SK-N-SH (cell line): ENCODE measurements around the gene INO80. TPM values are rescaled to one million over a fixed set of nuclear protein-coding genes. Genes with fewer than 3 reads are reported as not detected.

ENCODE experiments used
- CTCF ChIA-PET: fragments of 300-600, 350-600 bp; formaldehyde crosslinking; extraction: SDS; loops from one replicate; lab custom pipeline; 2021; lab: Yijun Ruan, JAX
- POLR2A ChIA-PET: fragments of 350-600 bp; sonication (Branson Sonifier 250); formaldehyde crosslinking; extraction: SDS; loops from one replicate; lab custom pipeline; 2020; ENCODE audit warnings: antibody characterized with exemption, inconsistent platforms; lab: Yijun Ruan, JAX
- DNase-seq: peaks from one replicate; pipeline ENCODE4 v3.0.0; 2012
- H2AFZ ChIP-seq: fragments of 200-600 bp; sonication (generic); 2 replicates; pipeline ENCODE4 v1.8.1; 2016; ENCODE audit warnings: antibody characterized with exemption, mild to moderate bottlenecking, low read depth
- H3F3A ChIP-seq: fragments of 200-600 bp; sonication (generic); replicated peaks from 2 replicates; pipeline ENCODE3; 2016; ENCODE audit warnings: antibody characterized with exemption, mild to moderate bottlenecking; ENCODE audit not compliant: insufficient read depth
- H3K27ac ChIP-seq, 2 experiments: fragments of 200-500 bp in 1 of 2; fragments of 200-600 bp in 1 of 2; sonication (Bioruptor generic) in 1 of 2; sonication (generic), shearing (Covaris generic) in 1 of 2; 2 replicates each; pipeline versions ENCODE4 v1.5.1 to v1.6.1; 2014 to 2016; ENCODE audit warnings: low read depth in 2 of 2, inconsistent platforms in 1 of 2, low read length in 1 of 2, mild to moderate bottlenecking in 1 of 2, mixed read lengths in 1 of 2
- H3K27me3 ChIP-seq: fragments of 200-600 bp; sonication (generic), shearing (Covaris generic); 2 replicates; pipeline ENCODE4 v1.6.1; 2016; ENCODE audit warnings: mixed run types; ENCODE audit not compliant: insufficient read depth
- H3K36me3 ChIP-seq, 2 experiments: fragments of 200-500 bp in 1 of 2; fragments of 200-600 bp in 1 of 2; sonication (Bioruptor generic) in 1 of 2; sonication (generic) in 1 of 2; replicated peaks in 1 of 2; 2 replicates each; pipeline versions ENCODE3 to v1.5.1; 2014 to 2016; ENCODE audit warnings: low read length in 1 of 2, mild to moderate bottlenecking in 1 of 2; ENCODE audit not compliant: insufficient read depth in 2 of 2, control insufficient read depth in 1 of 2
- H3K4me1 ChIP-seq, 2 experiments: fragments of 200-500 bp in 1 of 2; fragments of 200-600 bp in 1 of 2; sonication (Bioruptor generic) in 1 of 2; sonication (generic), shearing (Covaris generic) in 1 of 2; 2 replicates each; pipeline versions ENCODE4 v1.5.1 to v1.6.1; 2014 to 2016; ENCODE audit warnings: low read depth in 1 of 2, low read length in 1 of 2, mixed run types in 1 of 2; ENCODE audit not compliant: insufficient read depth in 2 of 2, control insufficient read depth in 1 of 2
- H3K4me2 ChIP-seq: fragments of 200-600 bp; sonication (generic), shearing (Covaris generic); 2 replicates; pipeline ENCODE4 v1.6.1; 2017; ENCODE audit warnings: mixed run types
- H3K4me3 ChIP-seq, 2 experiments: fragments of 200-500 bp in 1 of 2; fragments of 200-600 bp in 1 of 2; sonication (Bioruptor generic) in 1 of 2; sonication (generic), shearing (Covaris generic) in 1 of 2; 2 replicates each; pipeline versions ENCODE4 v1.5.1 to v1.8.1; 2014 to 2016; ENCODE audit warnings: low read depth in 2 of 2, inconsistent platforms in 1 of 2, low read length in 1 of 2, mild to moderate bottlenecking in 1 of 2, mixed read lengths in 1 of 2, moderate library complexity in 1 of 2
- H3K79me2 ChIP-seq: fragments of 200-600 bp; sonication (generic); 2 replicates; pipeline ENCODE4 v1.8.1; 2017; ENCODE audit warnings: mild to moderate bottlenecking; ENCODE audit not compliant: insufficient read depth
- H3K9ac ChIP-seq: fragments of 200-600 bp; sonication (generic); 2 replicates; pipeline ENCODE4 v1.6.1; 2017; ENCODE audit warnings: mixed run types
- H3K9me2 ChIP-seq: fragments of 200-600 bp; sonication (generic); 2 replicates; pipeline ENCODE4 v1.6.1; 2017; ENCODE audit warnings: mixed run types
- H3K9me3 ChIP-seq: fragments of 200-600 bp; sonication (generic); 2 replicates; pipeline ENCODE4 v1.6.1; 2017; ENCODE audit warnings: mixed run types, mild to moderate bottlenecking, moderate library complexity
- H4K20me1 ChIP-seq: fragments of 200-600 bp; sonication (generic); 2 replicates; pipeline ENCODE4 v1.6.1; 2017; ENCODE audit warnings: mild to moderate bottlenecking, mixed run types; ENCODE audit not compliant: insufficient read depth
- CHD2 ChIP-seq: fragments of 150-350 bp; IDR thresholded peaks from 2 replicates; pipeline ENCODE4 v1.6.1; 2018; ENCODE audit warnings: low read length; ENCODE audit not compliant: partially characterized antibody
- ELF1 ChIP-seq: IDR thresholded peaks from 2 replicates; pipeline ENCODE4 v1.4.0; 2012
- EP300 ChIP-seq, 2 experiments: IDR thresholded peaks; 2 replicates each; pipeline versions ENCODE4 v1.4.0 to v1.6.1; 2012; ENCODE audit warnings: borderline replicate concordance in 1 of 2, low read depth in 1 of 2, low read length in 1 of 2
- EZH2phosphoT487 ChIP-seq: fragments of 200-600 bp; sonication (generic); IDR thresholded peaks from 2 replicates; pipeline ENCODE4 v1.6.1; 2017; ENCODE audit warnings: low read depth, mixed run types, mild to moderate bottlenecking, antibody characterized with exemption, moderate library complexity, borderline replicate concordance
- FOSL2 ChIP-seq: IDR thresholded peaks from 2 replicates; pipeline ENCODE4 v1.4.0; 2012; ENCODE audit warnings: low read depth, mild to moderate bottlenecking, moderate library complexity, borderline replicate concordance
- FOXJ3 ChIP-seq: sonication (generic); formaldehyde crosslinking; IDR thresholded peaks from 2 replicates; pipeline ENCODE4 v1.5.1; 2020; ENCODE audit warnings: mild to moderate bottlenecking, missing genetic modification reagents
- FOXM1 ChIP-seq: IDR thresholded peaks from 2 replicates; pipeline ENCODE4 v1.4.0; 2012; ENCODE audit warnings: low read depth, mild to moderate bottlenecking
- GABPA ChIP-seq: IDR thresholded peaks from 2 replicates; pipeline ENCODE4 v1.4.0; 2012; ENCODE audit warnings: low read depth, mild to moderate bottlenecking
- GATA2 ChIP-seq: sonication (generic); formaldehyde crosslinking; IDR thresholded peaks from 2 replicates; pipeline ENCODE4 v1.5.0; 2020; ENCODE audit warnings: mild to moderate bottlenecking, missing genetic modification reagents
- MEF2A ChIP-seq: IDR thresholded peaks from 2 replicates; pipeline ENCODE4 v1.4.0; 2012; ENCODE audit warnings: low read depth, borderline replicate concordance
- MXI1 ChIP-seq: IDR thresholded peaks from 2 replicates; pipeline ENCODE4 v1.6.1; 2012; ENCODE audit warnings: mild to moderate bottlenecking, low read depth, low read length, improper control_type of control experiment
- NFIC ChIP-seq: IDR thresholded peaks from 2 replicates; pipeline ENCODE4 v1.4.0; 2012; ENCODE audit warnings: borderline replicate concordance
- PBX3 ChIP-seq: IDR thresholded peaks from 2 replicates; pipeline ENCODE4; 2012
- POLR2AphosphoS5 ChIP-seq: IDR thresholded peaks from 2 replicates; pipeline ENCODE4 v1.6.1; 2012; ENCODE audit warnings: low read depth, low read length
- RCOR1 ChIP-seq: fragments of 150-350 bp; IDR thresholded peaks from 2 replicates; pipeline ENCODE4 v1.6.1; 2017; ENCODE audit warnings: antibody characterized with exemption, low read length
- REST ChIP-seq: IDR thresholded peaks from 2 replicates; pipeline ENCODE4 v1.6.1; 2012; ENCODE audit warnings: mild to moderate bottlenecking, low read depth, low read length, moderate library complexity
- RXRA ChIP-seq: IDR thresholded peaks from 2 replicates; pipeline ENCODE4 v1.4.0; 2012; ENCODE audit warnings: low read depth, mild to moderate bottlenecking, borderline replicate concordance
- SMC3 ChIP-seq: IDR thresholded peaks from 2 replicates; pipeline ENCODE4 v1.6.1; 2012; ENCODE audit warnings: low read depth, low read length, improper control_type of control experiment
- TAF1 ChIP-seq: IDR thresholded peaks from 2 replicates; pipeline ENCODE4 v1.6.1; 2012; ENCODE audit warnings: low read depth, mild to moderate bottlenecking, low read length, moderate library complexity, borderline replicate concordance
- USF1 ChIP-seq: IDR thresholded peaks from 2 replicates; pipeline ENCODE4 v1.4.0; 2012; ENCODE audit warnings: low read depth, borderline replicate concordance
- WGBS: methylation state at CpG from one replicate; pipeline ENCODE4 v1.1.6; 2017; ENCODE audit warnings: low lambda C conversion rate; 5-methylcytosine and 5-hydroxymethylcytosine counted together
- polyA plus RNA-seq, 3 experiments: library from polyadenylated mRNA; depleted of rRNA; stranded (reverse); fragments of >200 nt; gene quantifications; 2 replicates each; pipeline ENCODE4 v1.2.3, GENCODE V29; 2012
- TF ChIP-seq, protein P1 (sequence below): IDR thresholded peaks from 2 replicates; pipeline ENCODE4 v1.4.0; 2012; ENCODE audit warnings: low read depth

The INO80 gene
- polyA plus RNA-seq, 1 of the 3 experiments (the other 2 are of a cell fraction): 4.6 TPM

DNA sequence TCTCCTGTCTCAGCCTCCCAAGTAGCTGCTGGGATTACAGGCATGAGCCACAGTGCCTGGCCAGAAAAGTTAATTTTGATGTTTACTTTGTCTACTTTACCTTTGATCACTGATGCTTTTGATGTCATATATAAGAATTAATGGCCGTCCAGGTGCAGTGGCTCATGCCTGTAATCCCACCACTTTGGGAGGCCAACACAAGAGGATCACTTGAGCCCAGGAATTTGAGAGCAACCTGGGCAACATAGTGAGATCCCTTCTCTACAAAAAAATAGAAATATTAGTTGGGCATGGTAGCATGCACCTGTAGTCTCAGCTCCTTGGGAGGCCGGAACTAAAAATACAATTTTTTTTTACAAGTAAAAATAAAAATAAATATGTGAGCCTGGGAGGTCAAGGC, 6.8 kb upstream of the INO80 start (continued):
- TF ChIP-seq USF1: no peak
- no peak for TF ChIP-seq EZH2phosphoT487
- TF ChIP-seq, protein P1, sequence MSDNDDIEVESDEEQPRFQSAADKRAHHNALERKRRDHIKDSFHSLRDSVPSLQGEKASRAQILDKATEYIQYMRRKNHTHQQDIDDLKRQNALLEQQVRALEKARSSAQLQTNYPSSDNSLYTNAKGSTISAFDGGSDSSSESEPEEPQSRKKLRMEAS: no peak
- no peak for TF ChIP-seq ELF1
- no peak for TF ChIP-seq FOSL2
- no peak for TF ChIP-seq NFIC
- TF ChIP-seq RCOR1: no peak
- no peak for TF ChIP-seq MXI1
- TF ChIP-seq RXRA: no peak
- no peak for TF ChIP-seq CHD2

DNA sequence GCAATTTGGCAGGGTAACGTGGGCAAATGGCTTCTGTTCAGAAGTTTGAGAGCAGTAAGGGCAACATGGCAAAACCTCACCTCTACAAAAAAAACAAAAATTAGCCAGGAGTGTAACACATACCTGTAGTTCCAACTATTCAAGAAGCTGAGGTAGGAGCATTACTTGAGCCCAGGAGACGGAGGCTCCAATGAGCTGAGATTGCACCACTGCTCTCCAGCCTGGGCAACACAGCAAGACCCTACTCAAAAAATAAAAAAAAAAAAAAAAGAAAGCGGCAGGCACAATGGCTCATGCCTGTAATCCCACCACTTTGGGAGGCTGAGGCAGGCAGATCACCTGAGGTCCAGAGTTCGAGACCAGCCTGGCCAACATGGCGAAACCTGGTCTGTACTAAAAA, 5.9 kb upstream of the INO80 start:
- H2AFZ ChIP-seq: no peak overlapping the region
- no peaks in the 10 kb centered on the region for H3K27me3 ChIP-seq
- ChIA-PET POLR2A (no interaction called here), CTCF (no interaction called here)
- DNase-seq: no peak
- no peak overlapping the region for H3K9ac ChIP-seq
- no peaks in the 10 kb centered on the region for H3K36me3 ChIP-seq
- H3K9me3 ChIP-seq: no peaks in the 10 kb centered on the region
- no peak overlapping the region for H3K27ac ChIP-seq
- 88% methylated on average over 5 of the region's 5 CpGs for WGBS
- no peak overlapping the region for H3K4me3 ChIP-seq
- no peak overlapping the region for H3K4me2 ChIP-seq
- H4K20me1 ChIP-seq: no peaks in the 10 kb centered on the region
- H3K79me2 ChIP-seq: no peaks in the 10 kb centered on the region
- H3K9me2 ChIP-seq: no peaks in the 10 kb centered on the region
- TF ChIP-seq REST (no peak), CHD2 (no peak), RXRA (no peak), EP300 (IDR thresholded peaks at IDR 0.05; ENCODE audit: borderline replicate concordance in 1 of 2, low read depth in 1 of 2, low read length in 1 of 2) (no peak), PBX3 (no peak), FOXJ3 (CRISPR knock-in tag) (no peak), RCOR1 (no peak), GATA2 (CRISPR knock-in tag) (no peak), ELF1 (no peak), SMC3 (no peak), TAF1 (no peak), GABPA (no peak), FOSL2 (no peak), POLR2AphosphoS5 (no peak), FOXM1 (no peak), MEF2A (no peak)
- TF ChIP-seq, protein P1: no peak
- no peaks in the 10 kb centered on the region for H3F3A ChIP-seq
- peaks cover 0 to 1% of the 10 kb centered on the region in 2 experiments; a peak in 1 of 4 replicates for H3K4me1 ChIP-seq
